Fibroblast of mammary gland (primary cell): ENCODE measurements around the gene SORCS2.
A peak's percentile ranks its signal among the peaks of the same experiment; 100 is the strongest.
"Not testable (repeated sequence)": the region's sequence is repeated elsewhere in the genome, so short reads cannot be mapped to it uniquely, and the experiment has no call there.

Experiments
- DNase-seq: peaks from one replicate; pipeline ENCODE4 v3.0.0-alpha.2; 2010; ENCODE audit warnings: low read depth
- H3K4me3 ChIP-seq: 2 replicates; pipeline ENCODE4 v1.5.1; 2011; ENCODE audit warnings: low read depth, mild to moderate bottlenecking, low read length, moderate library complexity; ENCODE audit not compliant: control insufficient read depth
- CTCF ChIP-seq: conservative IDR thresholded peaks from 2 replicates; pipeline ENCODE4 v1.5.1; 2011; ENCODE audit warnings: low read depth, low read length, inconsistent platforms; ENCODE audit not compliant: control insufficient read depth, insufficient read depth

The SORCS2 gene

DNA sequence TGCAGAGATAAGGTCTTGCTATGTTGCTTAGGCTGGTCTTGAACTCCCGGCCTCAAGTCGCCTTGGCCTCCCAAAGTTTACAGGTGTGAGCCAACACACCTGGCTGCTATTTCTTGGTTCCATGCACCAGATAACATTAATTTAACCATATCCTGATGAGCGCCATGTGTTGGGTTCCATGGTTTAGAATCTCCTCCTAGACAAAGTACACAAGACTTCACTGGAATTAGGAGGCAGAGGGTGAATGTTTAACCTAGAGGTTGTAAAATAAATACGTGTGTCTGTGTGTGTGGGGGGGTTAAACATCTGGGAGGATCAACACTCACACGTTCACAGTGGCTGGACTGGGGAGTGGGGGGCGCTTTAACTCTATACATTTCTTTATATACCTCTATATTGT is 32.4 kb upstream of the SORCS2 start:
- TF ChIP-seq CTCF: no peak
- no peak for DNase-seq

DNA sequence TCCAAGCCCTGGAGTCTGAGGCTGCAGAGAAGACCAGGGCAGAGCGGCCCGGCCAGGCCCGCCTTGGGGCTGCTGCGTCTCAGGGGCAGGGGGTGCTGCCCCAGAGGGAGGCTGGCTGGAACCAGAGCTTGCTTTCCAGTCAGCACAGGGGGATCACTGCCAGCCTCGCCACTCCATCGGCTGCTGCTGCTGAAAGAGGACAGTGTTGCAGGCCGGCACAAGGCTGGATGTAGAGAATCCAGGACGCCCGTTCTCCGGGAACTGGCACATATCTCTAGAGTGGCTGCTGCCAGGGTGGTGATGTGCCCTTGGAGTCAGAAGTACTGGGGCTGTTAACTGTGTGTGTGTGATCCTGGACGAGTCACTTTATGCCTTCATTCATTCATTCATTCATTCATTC is 31.9 kb upstream of the SORCS2 start:
- TF ChIP-seq CTCF: no peak
- DNase-seq: no peak
- H3K4me3 ChIP-seq: no peak overlapping the region

More for the DNA sequence above, 32.4 kb upstream of the SORCS2 start:
- no peak overlapping the region for H3K4me3 ChIP-seq

DNA sequence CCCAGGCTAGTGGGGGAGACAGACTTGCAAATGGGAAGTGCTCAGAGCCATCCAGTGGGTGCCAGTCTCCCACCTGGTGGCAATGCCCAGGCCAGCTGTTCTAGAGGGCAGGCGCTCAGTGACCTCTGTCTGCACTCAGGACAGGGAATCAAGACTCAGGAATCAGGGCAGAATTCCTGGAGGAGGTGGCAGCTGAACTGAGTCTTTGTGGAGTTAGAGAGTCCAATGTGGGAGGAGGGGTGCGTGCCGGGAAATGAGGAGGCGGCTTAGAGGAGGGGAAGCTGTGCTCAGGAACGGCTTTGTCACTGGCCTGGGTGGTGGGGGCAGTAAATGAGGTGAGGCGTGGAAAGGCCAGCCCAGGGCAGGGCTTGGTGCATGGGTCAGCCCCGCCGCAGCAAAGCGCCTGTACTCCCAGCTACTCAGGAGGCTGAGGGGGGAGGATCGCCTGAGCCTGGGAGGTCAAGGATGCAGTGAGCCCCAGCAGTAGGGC is 31.3 kb upstream of the SORCS2 start:
- TF ChIP-seq CTCF: no peak
- H3K4me3 ChIP-seq: no peak overlapping the region
- no peak for DNase-seq

- H3K4me3 ChIP-seq: no peak overlapping the region
- TF ChIP-seq CTCF: no peak
- DNase-seq: peak; percentile 36
These were observed 30.6 kb upstream of the SORCS2 start for GRCh38 chr4:7161721-7162214.

DNA sequence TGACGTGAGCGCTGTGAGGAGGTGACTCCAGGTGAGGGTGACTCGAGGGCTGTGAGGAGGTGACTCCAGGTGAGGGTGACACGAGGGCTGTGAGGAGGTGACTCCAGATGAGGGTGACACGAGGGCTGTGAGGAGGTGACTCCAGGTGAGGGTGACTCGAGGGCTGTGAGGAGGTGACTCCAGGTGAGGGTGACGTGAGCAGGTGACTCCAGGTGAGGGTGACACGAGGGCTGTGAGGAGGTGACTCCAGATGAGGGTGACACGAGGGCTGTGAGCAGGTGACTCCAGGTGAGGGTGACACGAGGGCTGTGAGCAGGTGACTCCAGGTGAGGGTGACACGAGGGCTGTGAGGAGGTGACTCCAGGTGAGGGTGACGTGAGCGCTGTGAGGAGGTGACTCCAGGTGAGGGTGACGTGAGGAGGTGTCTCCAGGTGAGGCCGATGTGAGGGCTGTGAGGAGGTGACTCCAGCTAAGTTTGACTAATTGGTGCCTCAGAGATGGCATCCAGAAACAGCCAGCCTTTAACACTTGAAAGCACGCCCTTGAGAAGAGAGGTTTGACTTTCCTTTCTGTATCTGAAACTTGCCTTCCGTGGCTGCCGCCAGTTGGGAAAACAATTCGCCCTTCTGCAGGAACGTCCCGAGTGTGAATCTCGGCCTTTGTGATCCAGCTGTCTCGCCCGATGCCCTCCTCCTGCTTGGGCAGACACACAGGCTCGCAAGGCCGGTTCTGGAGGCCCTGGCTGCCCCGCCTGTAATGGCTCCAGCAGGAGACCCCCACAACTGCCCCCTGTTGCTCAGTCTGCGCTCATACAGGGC is 27.1 kb upstream of the SORCS2 start:
- H3K4me3 ChIP-seq, DNase-seq: not testable (repeated sequence)

GRCh38 chr4:7165874-7166201 is 26.5 kb upstream of the SORCS2 start:
- TF ChIP-seq CTCF: no peak
- no peak overlapping the region for H3K4me3 ChIP-seq
- DNase-seq: no peak

DNA sequence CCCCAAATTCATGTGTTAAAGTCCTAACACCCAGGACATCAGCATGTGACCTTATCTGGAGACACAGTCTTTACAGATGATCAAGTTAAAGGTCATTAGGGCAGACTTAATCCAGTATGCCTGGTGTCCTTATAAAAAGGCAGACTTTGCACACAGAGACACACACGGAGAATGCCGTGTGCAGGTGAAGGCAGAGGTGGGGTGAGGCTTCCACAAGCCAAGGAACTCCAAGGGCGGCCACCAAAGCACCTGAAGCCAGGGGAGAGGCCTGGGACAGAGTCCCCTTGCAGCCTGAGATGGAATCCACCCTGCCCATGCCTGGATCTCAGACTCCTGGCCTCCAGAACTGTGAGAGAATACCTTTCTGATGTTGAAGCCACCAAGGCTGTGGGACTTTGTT is 26.1 kb upstream of the SORCS2 start:
- no peak for TF ChIP-seq CTCF
- no peak overlapping the region for H3K4me3 ChIP-seq
- DNase-seq: no peak
